Neural progenitor cell (in vitro differentiated cells): ENCODE results near the gene RNF146. TPM values are rescaled to one million over a fixed set of nuclear protein-coding genes. Genes with fewer than 3 reads are reported as not detected.

Experiments
- DNase-seq: peaks from one replicate; pipeline ENCODE4 v3.0.0-alpha.2; 2016; ENCODE audit warnings: low spot score
- H2AFZ ChIP-seq: fragments of 200-600 bp; sonication (generic); replicated peaks from 2 replicates; pipeline ENCODE4 v1.6.1; 2016; ENCODE audit warnings: antibody characterized with exemption
- H3F3A ChIP-seq: fragments of 200-600 bp; sonication (generic); 2 replicates; pipeline ENCODE4 v1.6.1; 2016; ENCODE audit warnings: antibody characterized with exemption, low read depth
- H3K27ac ChIP-seq: fragments of 200-600 bp; sonication (generic); 2 replicates; pipeline ENCODE4 v1.5.1; 2016; ENCODE audit warnings: mild to moderate bottlenecking
- H3K27me3 ChIP-seq: fragments of 200-600 bp; sonication (generic); 2 replicates; pipeline ENCODE4 v1.6.1; 2016; ENCODE audit warnings: mild to moderate bottlenecking, moderate library complexity
- H3K36me3 ChIP-seq: fragments of 200-600 bp; sonication (generic); 2 replicates; pipeline ENCODE4 v1.5.1; 2016
- H3K4me1 ChIP-seq: fragments of 200-600 bp; sonication (generic); 2 replicates; pipeline ENCODE4 v1.6.1; 2016; ENCODE audit warnings: mixed run types
- H3K4me2 ChIP-seq: fragments of 200-600 bp; sonication (generic); 2 replicates; pipeline ENCODE4 v1.6.1; 2016
- H3K4me3 ChIP-seq: fragments of 200-600 bp; sonication (generic); 2 replicates; pipeline ENCODE4 v1.5.1; 2016
- H3K79me2 ChIP-seq: fragments of 200-600 bp; sonication (generic); 2 replicates; pipeline ENCODE4 v1.6.1; 2016; ENCODE audit warnings: low read depth
- H3K9ac ChIP-seq: fragments of 200-600 bp; sonication (generic); 2 replicates; pipeline ENCODE4 v1.6.1; 2016
- H3K9me3 ChIP-seq: fragments of 200-600 bp; sonication (generic); 2 replicates; pipeline ENCODE4 v1.5.1; 2016; ENCODE audit warnings: low read depth
- H4K20me1 ChIP-seq: fragments of 200-600 bp; sonication (generic); 2 replicates; pipeline ENCODE4 v1.6.1; 2016; ENCODE audit warnings: low read depth
- H3K27ac Mint-ChIP-seq: 3 replicates; pipeline ENCODE4 v1.8.0; 2021; ENCODE audit warnings: mixed read lengths
- H3K27me3 Mint-ChIP-seq: 2 replicates; pipeline ENCODE4 v1.8.0; 2022; ENCODE audit warnings: low read depth, mild to moderate bottlenecking, inconsistent platforms, moderate library complexity, mixed read lengths; ENCODE audit not compliant: insufficient read depth
- H3K36me3 Mint-ChIP-seq: 3 replicates; pipeline ENCODE4 v1.8.0; 2021; ENCODE audit warnings: mixed read lengths
- H3K4me1 Mint-ChIP-seq: 3 replicates; pipeline ENCODE4 v1.8.0; 2021; ENCODE audit warnings: mixed read lengths
- H3K4me3 Mint-ChIP-seq: 3 replicates; pipeline ENCODE4 v1.8.0; 2021; ENCODE audit warnings: mild to moderate bottlenecking, moderate library complexity, mixed read lengths
- H3K9me3 Mint-ChIP-seq: 3 replicates; pipeline ENCODE4 v1.8.0; 2020; ENCODE audit warnings: mixed read lengths
- CTCF ChIP-seq: fragments of 200-600 bp; sonication (generic); IDR thresholded peaks from 2 replicates; pipeline ENCODE4 v1.5.1; 2017; ENCODE audit warnings: antibody characterized with exemption, mild to moderate bottlenecking
- EZH2 ChIP-seq: fragments of 200-600 bp; sonication (generic); IDR thresholded peaks from 2 replicates; pipeline ENCODE4 v1.6.1; 2017; ENCODE audit warnings: antibody characterized with exemption, mild to moderate bottlenecking, moderate library complexity
- EZH2phosphoT487 ChIP-seq: fragments of 200-600 bp; sonication (generic); IDR thresholded peaks from 2 replicates; pipeline ENCODE4 v1.6.1; 2017; ENCODE audit warnings: antibody characterized with exemption
- total RNA-seq: library from RNA; depleted of rRNA; stranded (reverse); fragments of >200 nt; gene quantifications from 2 replicates; pipeline ENCODE4 v1.2.3, GENCODE V29; 2015; ENCODE audit warnings: low replicate concordance

RNF146 gene
- total RNA-seq, 1 donor from 2014 or later: 115 TPM

DNA sequence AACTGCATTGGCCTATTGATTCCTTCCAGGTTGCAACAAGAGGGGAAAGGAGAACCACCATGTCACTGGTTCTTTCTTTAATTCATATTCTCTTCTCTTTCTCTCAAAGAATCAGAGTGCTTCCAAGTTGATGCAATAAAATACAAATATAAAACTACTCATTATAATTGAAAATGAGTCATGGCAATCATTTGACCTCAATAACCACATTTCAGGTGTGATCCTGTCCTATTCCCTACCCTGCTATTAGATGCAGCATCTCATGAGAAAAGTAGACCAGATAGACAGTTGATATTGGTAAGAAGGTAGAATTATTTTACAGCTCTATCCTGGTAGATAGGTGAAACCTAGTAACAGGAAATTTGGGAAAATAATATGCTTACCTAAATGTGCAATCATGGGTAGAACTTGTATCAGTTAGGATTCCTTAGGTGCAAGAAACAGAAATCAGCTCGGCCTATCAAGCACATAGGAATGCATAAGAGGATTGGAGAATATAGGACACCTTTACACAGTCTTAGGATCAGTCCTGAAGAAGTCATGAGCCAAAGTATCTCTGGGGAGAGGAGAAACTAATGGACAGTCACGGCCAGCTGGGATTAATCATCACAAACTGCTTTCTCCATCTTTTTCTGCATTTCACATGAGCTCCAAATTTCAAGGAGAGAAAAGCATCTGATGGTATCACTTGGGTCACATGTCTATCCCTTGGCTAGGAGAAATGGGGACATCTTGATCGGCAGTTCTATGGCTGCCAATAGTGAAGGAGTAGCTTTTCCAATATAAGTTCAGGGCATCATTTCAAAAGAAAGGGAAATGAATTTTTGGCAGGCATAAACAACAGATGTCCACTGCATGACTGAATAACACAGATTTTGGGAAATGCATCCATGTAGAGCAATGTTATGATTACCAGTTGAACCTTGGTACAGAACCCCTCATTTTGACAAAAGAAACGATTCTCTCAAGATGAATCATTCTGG is 19.3 kb upstream of the RNF146 start:
- Histone ChIP-seq H3K27ac (no peak overlapping the region), H3K9ac (no peak overlapping the region), H3K4me3 (no peak overlapping the region), H4K20me1 (no peaks in the 10 kb centered on the region), H3K36me3 (no peaks in the 10 kb centered on the region), H3K4me2 (no peak overlapping the region), H3K4me1 (no peaks in the 10 kb centered on the region), H3K27me3 (no peaks in the 10 kb centered on the region), H2AFZ (no peak overlapping the region), H3F3A (no peaks in the 10 kb centered on the region), H3K9me3 (no peaks in the 10 kb centered on the region), H3K79me2 (no peaks in the 10 kb centered on the region)
- DNase-seq: no peak
- TF ChIP-seq CTCF: no peak
- no peak for TF ChIP-seq EZH2
- no peaks in the 10 kb centered on the region for H3K4me1 Mint-ChIP-seq
- H3K27me3 Mint-ChIP-seq: no peaks in the 10 kb centered on the region
- no peaks in the 10 kb centered on the region for H3K36me3 Mint-ChIP-seq
- H3K9me3 Mint-ChIP-seq: no peaks in the 10 kb centered on the region
- no peak overlapping the region for H3K27ac Mint-ChIP-seq
- H3K4me3 Mint-ChIP-seq: no peak overlapping the region

DNA sequence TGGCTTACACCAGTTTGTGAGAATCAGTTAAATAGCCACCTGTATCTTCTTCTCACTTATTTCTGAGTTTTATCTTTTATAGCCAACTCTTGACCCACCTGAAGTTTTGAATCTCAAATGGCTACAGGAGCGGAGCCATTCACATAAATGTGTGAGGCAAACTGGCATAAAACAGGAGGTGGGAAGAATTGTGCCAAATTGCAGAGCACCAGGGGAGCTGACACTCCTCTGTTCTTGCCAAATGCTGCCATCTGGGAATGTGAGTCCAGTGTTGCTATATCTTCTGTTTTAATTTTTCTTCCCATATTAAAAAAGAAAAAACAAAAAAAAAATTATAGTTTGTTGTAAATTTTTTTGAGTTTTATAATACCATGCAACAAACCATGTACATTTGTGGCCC is 17.0 kb upstream of the RNF146 start:
- no peak overlapping the region for H3K4me3 ChIP-seq
- no peak overlapping the region for H2AFZ ChIP-seq
- no peaks in the 10 kb centered on the region for H3K79me2 ChIP-seq
- Mint-ChIP-seq H3K36me3 (no peaks in the 10 kb centered on the region), H3K27me3 (no peaks in the 10 kb centered on the region), H3K4me1 (no peaks in the 10 kb centered on the region), H3K27ac (no peak overlapping the region), H3K4me3 (no peak overlapping the region), H3K9me3 (no peaks in the 10 kb centered on the region)
- DNase-seq: no peak
- no peak for TF ChIP-seq CTCF
- TF ChIP-seq EZH2: no peak
- no peak for TF ChIP-seq EZH2phosphoT487
- H3K4me1 ChIP-seq: no peaks in the 10 kb centered on the region
- H4K20me1 ChIP-seq: no peaks in the 10 kb centered on the region
- no peaks in the 10 kb centered on the region for H3K27me3 ChIP-seq
- H3K9ac ChIP-seq: no peak overlapping the region
- H3K36me3 ChIP-seq: peaks cover 3% of the 10 kb centered on the region
- H3F3A ChIP-seq: no peaks in the 10 kb centered on the region
- H3K9me3 ChIP-seq: no peaks in the 10 kb centered on the region
- no peak overlapping the region for H3K27ac ChIP-seq
- H3K4me2 ChIP-seq: no peak overlapping the region

DNA sequence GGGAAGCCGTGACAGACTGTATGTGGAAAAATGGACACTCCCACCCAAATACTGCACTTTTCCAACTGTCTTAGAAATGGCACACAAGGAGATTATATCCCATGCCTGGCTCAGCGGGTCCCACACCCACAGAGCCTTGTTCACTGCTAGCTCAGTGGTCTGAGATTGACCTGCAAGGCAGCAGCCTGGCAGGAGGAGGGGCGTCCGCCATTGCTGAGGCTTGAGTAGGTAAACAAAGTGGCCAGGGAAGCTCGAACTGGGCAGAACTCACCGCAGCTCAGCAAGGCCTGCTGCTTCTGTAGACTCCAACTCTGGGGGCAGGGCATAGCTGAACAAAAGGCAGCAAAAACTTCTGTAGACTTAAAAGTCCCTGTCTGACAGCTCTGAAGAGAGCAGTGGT is 11.4 kb upstream of the RNF146 start:
- no peak for TF ChIP-seq CTCF
- TF ChIP-seq EZH2: no peak
- TF ChIP-seq EZH2phosphoT487: no peak
- H3K36me3 ChIP-seq: peaks cover 3% of the 10 kb centered on the region
- H3K27me3 ChIP-seq: no peaks in the 10 kb centered on the region
- Mint-ChIP-seq H3K4me3 (no peak overlapping the region), H3K4me1 (no peaks in the 10 kb centered on the region), H3K36me3 (no peaks in the 10 kb centered on the region), H3K27ac (no peak overlapping the region), H3K9me3 (no peaks in the 10 kb centered on the region), H3K27me3 (no peaks in the 10 kb centered on the region)
- no peaks in the 10 kb centered on the region for H3K4me1 ChIP-seq
- no peaks in the 10 kb centered on the region for H3F3A ChIP-seq
- no peaks in the 10 kb centered on the region for H3K79me2 ChIP-seq
- H3K4me3 ChIP-seq: no peak overlapping the region
- no peaks in the 10 kb centered on the region for H4K20me1 ChIP-seq
- DNase-seq: no peak
- H3K9me3 ChIP-seq: no peaks in the 10 kb centered on the region
- H3K9ac ChIP-seq: no peak overlapping the region
- no peak overlapping the region for H2AFZ ChIP-seq
- H3K27ac ChIP-seq: no peak overlapping the region
- no peak overlapping the region for H3K4me2 ChIP-seq
